ENCODE results near the gene TXN.

Gene TXN

GRCh38 chr9:110214586-110215355 is 41.5 kb downstream of the TXN start:
- no peak overlapping the region for H2AFZ ChIP-seq (ENCODE audit: low read length)
- TF ChIP-seq EZH2 (IDR thresholded peaks at IDR 0.05; ENCODE audit: borderline replicate concordance, low read length) (no peak), CTCF (IDR thresholded peaks at IDR 0.05; ENCODE audit: low read length) (no peak)
- no peak overlapping the region for H3K27ac ChIP-seq (ENCODE audit: low read depth, low read length, poor library complexity, severe bottlenecking)
- H3K4me3 ChIP-seq (ENCODE audit: low read depth, low read length, poor library complexity, severe bottlenecking), result no peak overlapping the region
- no peaks in the 10 kb centered on the region for H3K4me1 ChIP-seq (ENCODE audit: insufficient read depth, low read length, severe bottlenecking)
- no peaks in the 10 kb centered on the region for H3K79me2 ChIP-seq (ENCODE audit: insufficient read depth, low read length)
- no peak overlapping the region for H3K4me2 ChIP-seq (ENCODE audit: low read length)
- H3K27me3 ChIP-seq (ENCODE audit: insufficient read depth, low read length), result 0 out of 2 replicates have a peak, but pooled peaks cover 11% of the 10 kb centered on the region
- H3K9me2 ChIP-seq (ENCODE audit: low read depth, low read length), result no peaks in the 10 kb centered on the region
- no peaks in the 10 kb centered on the region for H3F3A ChIP-seq (ENCODE audit: insufficient read depth, low read length)
- no peaks in the 10 kb centered on the region for H4K20me1 ChIP-seq (ENCODE audit: insufficient read depth, low read length)
- H3K36me3 ChIP-seq (ENCODE audit: insufficient read depth, low read length), result no peaks in the 10 kb centered on the region
- 0 out of 2 replicates have a peak, but pooled peaks cover 3% of the 10 kb centered on the region for H3K9me3 ChIP-seq (ENCODE audit: low read length)
- no peak overlapping the region for H3K9ac ChIP-seq (ENCODE audit: low read length)

GRCh38 chr9:110214090-110214489 is 42.2 kb downstream of the TXN start:
- no peaks in the 10 kb centered on the region for H3K36me3 ChIP-seq (ENCODE audit: insufficient read depth, low read length)
- no peaks in the 10 kb centered on the region for H3K9me2 ChIP-seq (ENCODE audit: low read depth, low read length)
- no peaks in the 10 kb centered on the region for H4K20me1 ChIP-seq (ENCODE audit: insufficient read depth, low read length)
- no peak overlapping the region for H3K9ac ChIP-seq (ENCODE audit: low read length)
- H3F3A ChIP-seq (ENCODE audit: insufficient read depth, low read length), result no peaks in the 10 kb centered on the region
- H3K4me1 ChIP-seq (ENCODE audit: insufficient read depth, low read length, severe bottlenecking), result no peaks in the 10 kb centered on the region
- 0 out of 2 replicates have a peak, but pooled peaks cover 3% of the 10 kb centered on the region for H3K9me3 ChIP-seq (ENCODE audit: low read length)
- 0 out of 2 replicates have a peak, but pooled peaks cover 11% of the 10 kb centered on the region for H3K27me3 ChIP-seq (ENCODE audit: insufficient read depth, low read length)
- no peak for TF ChIP-seq CTCF (IDR thresholded peaks at IDR 0.05; ENCODE audit: low read length)
- no peak for TF ChIP-seq EZH2 (IDR thresholded peaks at IDR 0.05; ENCODE audit: borderline replicate concordance, low read length)
- no peak overlapping the region for H2AFZ ChIP-seq (ENCODE audit: low read length)
- no peak overlapping the region for H3K4me2 ChIP-seq (ENCODE audit: low read length)
- H3K79me2 ChIP-seq (ENCODE audit: insufficient read depth, low read length), result no peaks in the 10 kb centered on the region
- H3K4me3 ChIP-seq (ENCODE audit: low read depth, low read length, poor library complexity, severe bottlenecking), result no peak overlapping the region
- H3K27ac ChIP-seq (ENCODE audit: low read depth, low read length, poor library complexity, severe bottlenecking), result no peak overlapping the region

GRCh38 chr9:110213413-110214044 is 42.8 kb downstream of the TXN start:
- 0 out of 2 replicates have a peak, but pooled peaks cover 3% of the 10 kb centered on the region for H3K9me3 ChIP-seq (ENCODE audit: low read length)
- no peaks in the 10 kb centered on the region for H3K79me2 ChIP-seq (ENCODE audit: insufficient read depth, low read length)
- no peaks in the 10 kb centered on the region for H4K20me1 ChIP-seq (ENCODE audit: insufficient read depth, low read length)
- no peak overlapping the region for H3K9ac ChIP-seq (ENCODE audit: low read length)
- H3K27me3 ChIP-seq (ENCODE audit: insufficient read depth, low read length), result 0 out of 2 replicates have a peak, but pooled peaks cover 11% of the 10 kb centered on the region
- no peaks in the 10 kb centered on the region for H3F3A ChIP-seq (ENCODE audit: insufficient read depth, low read length)
- no peak overlapping the region for H2AFZ ChIP-seq (ENCODE audit: low read length)
- H3K4me1 ChIP-seq (ENCODE audit: insufficient read depth, low read length, severe bottlenecking), result no peaks in the 10 kb centered on the region
- TF ChIP-seq EZH2 (IDR thresholded peaks at IDR 0.05; ENCODE audit: borderline replicate concordance, low read length), result no peak
- TF ChIP-seq CTCF (IDR thresholded peaks at IDR 0.05; ENCODE audit: low read length), result no peak
- H3K4me2 ChIP-seq (ENCODE audit: low read length), result no peak overlapping the region
- H3K4me3 ChIP-seq (ENCODE audit: low read depth, low read length, poor library complexity, severe bottlenecking), result no peak overlapping the region
- no peak overlapping the region for H3K27ac ChIP-seq (ENCODE audit: low read depth, low read length, poor library complexity, severe bottlenecking)
- H3K36me3 ChIP-seq (ENCODE audit: insufficient read depth, low read length), result no peaks in the 10 kb centered on the region
- H3K9me2 ChIP-seq (ENCODE audit: low read depth, low read length), result no peaks in the 10 kb centered on the region
